ENCODE measurements around the gene MAML2. TPM values are rescaled to one million over a fixed set of nuclear protein-coding genes. Genes with fewer than 3 reads are reported as not detected.

MAML2 gene
- total RNA-seq, 1 experiment from 2014 or later = 2.7 TPM

GRCh38 chr11:96342014-96342960, 708 bp downstream of the MAML2 start:
- Mint-ChIP-seq H3K9me3 (no peaks in the 10 kb centered on the region), H3K36me3 (ENCODE audit: insufficient read depth in 1 of 3, low read depth in 3 of 3) (peaks cover 0 to 3% (median 0%) of the 10 kb centered on the region in 3 experiments; a peak in 2 of 7 replicates), H3K27me3 (ENCODE audit: low read depth) (peaks cover 4% of the 10 kb centered on the region), H3K27ac (no peak overlapping the region; a peak in 1 of 7 replicates), H3K4me3 (peak overlapping the region; percentile 84 to 87), H3K4me1 (peaks cover 49% of the 10 kb centered on the region in 2 experiments)
- Histone ChIP-seq H3K9me3 (ENCODE audit: control insufficient read depth, low read depth, low read length) (no peaks in the 10 kb centered on the region), H4K20me1 (ENCODE audit: control insufficient read depth, insufficient read depth, insufficient read length) (no peaks in the 10 kb centered on the region), H3K9ac (ENCODE audit: extremely low read depth, insufficient read length, low read length) (peak overlapping the region; percentile 46), H3K79me1 (ENCODE audit: insufficient read depth, low read depth, low read length, poor library complexity, severe bottlenecking) (no peaks in the 10 kb centered on the region), H3K27ac (ENCODE audit: insufficient read length, low read depth, low read length) (no peak overlapping the region), H3K23me2 (ENCODE audit: insufficient read length, low read depth, low read length, poor library complexity, severe bottlenecking) (peaks cover 15% of the 10 kb centered on the region), H3K4me1 (ENCODE audit: insufficient read depth, low read length) (peaks cover 16% of the 10 kb centered on the region), H3K14ac (ENCODE audit: insufficient read depth, low read length) (no peak overlapping the region), H2BK20ac (ENCODE audit: low read depth, low read length, poor library complexity, severe bottlenecking) (no peak overlapping the region), H2BK15ac (ENCODE audit: low read depth, low read length) (no peak overlapping the region), H3K56ac (ENCODE audit: insufficient read length, low read depth, low read length) (no peak overlapping the region), H2BK12ac (ENCODE audit: insufficient read length, low read depth, low read length) (no peak overlapping the region), H2BK120ac (ENCODE audit: low read depth, low read length, poor library complexity, severe bottlenecking) (no peak overlapping the region), H3K79me2 (ENCODE audit: insufficient read depth, low read length) (peaks cover 2% of the 10 kb centered on the region; the same call in 1 of the 2 replicates), H3K18ac (ENCODE audit: insufficient read length, low read depth, low read length) (no peak overlapping the region), H4K91ac (ENCODE audit: insufficient read length, low read depth, low read length) (no peak overlapping the region), H4K8ac (replicated peaks; ENCODE audit: insufficient read length, low read depth, low read length) (no peak overlapping the region), H3K4me2 (ENCODE audit: insufficient read depth, insufficient read length, low read length) (peak overlapping the region; percentile 96), H4K5ac (ENCODE audit: insufficient read length, low read depth, low read length) (no peak overlapping the region), H2AFZ (ENCODE audit: low read length) (peak overlapping the region; percentile 99), H2AK5ac (ENCODE audit: insufficient read length, low read length) (no peak overlapping the region), H3K4ac (ENCODE audit: low read depth, low read length) (no peak overlapping the region), H3T11ph (ENCODE audit: low read length) (no peak overlapping the region), H3K27me3 (ENCODE audit: insufficient read depth, low read length) (no peaks in the 10 kb centered on the region), H2BK5ac (ENCODE audit: insufficient read length, low read length) (no peak overlapping the region), H3K23ac (ENCODE audit: insufficient read length, low read depth, low read length) (no peak overlapping the region)
- TF ChIP-seq, protein P1, sequence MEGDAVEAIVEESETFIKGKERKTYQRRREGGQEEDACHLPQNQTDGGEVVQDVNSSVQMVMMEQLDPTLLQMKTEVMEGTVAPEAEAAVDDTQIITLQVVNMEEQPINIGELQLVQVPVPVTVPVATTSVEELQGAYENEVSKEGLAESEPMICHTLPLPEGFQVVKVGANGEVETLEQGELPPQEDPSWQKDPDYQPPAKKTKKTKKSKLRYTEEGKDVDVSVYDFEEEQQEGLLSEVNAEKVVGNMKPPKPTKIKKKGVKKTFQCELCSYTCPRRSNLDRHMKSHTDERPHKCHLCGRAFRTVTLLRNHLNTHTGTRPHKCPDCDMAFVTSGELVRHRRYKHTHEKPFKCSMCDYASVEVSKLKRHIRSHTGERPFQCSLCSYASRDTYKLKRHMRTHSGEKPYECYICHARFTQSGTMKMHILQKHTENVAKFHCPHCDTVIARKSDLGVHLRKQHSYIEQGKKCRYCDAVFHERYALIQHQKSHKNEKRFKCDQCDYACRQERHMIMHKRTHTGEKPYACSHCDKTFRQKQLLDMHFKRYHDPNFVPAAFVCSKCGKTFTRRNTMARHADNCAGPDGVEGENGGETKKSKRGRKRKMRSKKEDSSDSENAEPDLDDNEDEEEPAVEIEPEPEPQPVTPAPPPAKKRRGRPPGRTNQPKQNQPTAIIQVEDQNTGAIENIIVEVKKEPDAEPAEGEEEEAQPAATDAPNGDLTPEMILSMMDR (conservative IDR thresholded peaks at IDR 0.05) = no peak
- WGBS (ENCODE audit: extremely low coverage, insufficient read length, low lambda C conversion rate) = no CpG with 5 or more reads among the region's 13 CpGs
- no peak for DNase-seq
